ENCODE results near the gene RIMS4. TPM values are rescaled to one million over a fixed set of nuclear protein-coding genes. Genes with fewer than 3 reads are reported as not detected.

Gene RIMS4
- total RNA-seq, 1 experiment from 2014 or later: 16.3 TPM

DNA sequence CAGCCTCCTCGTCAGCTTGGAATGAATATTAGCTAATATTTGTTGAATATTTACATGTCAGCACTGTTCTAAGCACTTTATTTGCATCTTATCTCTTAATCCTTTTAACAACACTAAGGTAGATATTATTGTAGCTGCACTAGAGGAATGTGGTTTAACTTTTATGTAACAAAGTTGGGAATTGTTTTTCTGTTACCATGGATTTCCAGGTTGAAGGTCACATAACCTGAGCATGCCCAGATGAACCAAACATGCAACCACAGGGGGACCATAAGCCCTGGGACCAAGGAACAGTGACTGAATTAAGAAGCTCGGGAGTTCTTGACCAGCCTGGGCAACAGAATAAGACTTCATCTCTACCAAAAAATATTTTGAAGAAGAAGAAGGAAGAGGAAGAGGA, 46.1 kb upstream of the RIMS4 start:
- H2BK5ac ChIP-seq (ENCODE audit: insufficient read length, low read length): no peak overlapping the region
- H3K36me3 Mint-ChIP-seq (ENCODE audit: insufficient read depth in 1 of 3, low read depth in 3 of 3): 0 out of 7 replicates have a peak, but pooled peaks cover 0 to 5% (median 0%) of the 10 kb centered on the region in 3 experiments
- H3K23me2 ChIP-seq (ENCODE audit: insufficient read length, low read depth, low read length, poor library complexity, severe bottlenecking): no peaks in the 10 kb centered on the region
- H3K27me3 ChIP-seq (ENCODE audit: insufficient read depth, low read length): no peaks in the 10 kb centered on the region
- H2AK5ac ChIP-seq (ENCODE audit: insufficient read length, low read length): no peak overlapping the region
- H3T11ph ChIP-seq (ENCODE audit: low read length): no peak overlapping the region
- H3K27me3 Mint-ChIP-seq (ENCODE audit: low read depth): no peaks in the 10 kb centered on the region; the same call in 1 of the 2 replicates
- no peak overlapping the region for H3K27ac Mint-ChIP-seq
- H3K14ac ChIP-seq (ENCODE audit: insufficient read depth, low read length): no peak overlapping the region
- H2BK120ac ChIP-seq (ENCODE audit: low read depth, low read length, poor library complexity, severe bottlenecking): no peak overlapping the region
- H2BK12ac ChIP-seq (ENCODE audit: insufficient read length, low read depth, low read length): no peak overlapping the region
- H4K91ac ChIP-seq (ENCODE audit: insufficient read length, low read depth, low read length): no peak overlapping the region
- no peak overlapping the region for H3K18ac ChIP-seq (ENCODE audit: insufficient read length, low read depth, low read length)
- H3K4me3 Mint-ChIP-seq: no peak overlapping the region
- no peaks in the 10 kb centered on the region for H3K9me3 ChIP-seq (ENCODE audit: control insufficient read depth, low read depth, low read length)
- TF ChIP-seq, protein P1, sequence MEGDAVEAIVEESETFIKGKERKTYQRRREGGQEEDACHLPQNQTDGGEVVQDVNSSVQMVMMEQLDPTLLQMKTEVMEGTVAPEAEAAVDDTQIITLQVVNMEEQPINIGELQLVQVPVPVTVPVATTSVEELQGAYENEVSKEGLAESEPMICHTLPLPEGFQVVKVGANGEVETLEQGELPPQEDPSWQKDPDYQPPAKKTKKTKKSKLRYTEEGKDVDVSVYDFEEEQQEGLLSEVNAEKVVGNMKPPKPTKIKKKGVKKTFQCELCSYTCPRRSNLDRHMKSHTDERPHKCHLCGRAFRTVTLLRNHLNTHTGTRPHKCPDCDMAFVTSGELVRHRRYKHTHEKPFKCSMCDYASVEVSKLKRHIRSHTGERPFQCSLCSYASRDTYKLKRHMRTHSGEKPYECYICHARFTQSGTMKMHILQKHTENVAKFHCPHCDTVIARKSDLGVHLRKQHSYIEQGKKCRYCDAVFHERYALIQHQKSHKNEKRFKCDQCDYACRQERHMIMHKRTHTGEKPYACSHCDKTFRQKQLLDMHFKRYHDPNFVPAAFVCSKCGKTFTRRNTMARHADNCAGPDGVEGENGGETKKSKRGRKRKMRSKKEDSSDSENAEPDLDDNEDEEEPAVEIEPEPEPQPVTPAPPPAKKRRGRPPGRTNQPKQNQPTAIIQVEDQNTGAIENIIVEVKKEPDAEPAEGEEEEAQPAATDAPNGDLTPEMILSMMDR (conservative IDR thresholded peaks at IDR 0.05): no peak
- H3K4me1 Mint-ChIP-seq: peaks cover 9 to 11% of the 10 kb centered on the region in 2 experiments
- no peak overlapping the region for H2BK20ac ChIP-seq (ENCODE audit: low read depth, low read length, poor library complexity, severe bottlenecking)
- no peak overlapping the region for H2BK15ac ChIP-seq (ENCODE audit: low read depth, low read length)
- no peak for DNase-seq
- H4K20me1 ChIP-seq (ENCODE audit: control insufficient read depth, insufficient read depth, insufficient read length): no peaks in the 10 kb centered on the region
- no peak overlapping the region for H4K8ac ChIP-seq (replicated peaks; ENCODE audit: insufficient read length, low read depth, low read length)
- WGBS (ENCODE audit: extremely low coverage, insufficient read length, low lambda C conversion rate): no CpG with 5 or more reads among the region's 2 CpGs
- no peak overlapping the region for H3K4me2 ChIP-seq (ENCODE audit: insufficient read depth, insufficient read length, low read length)
- H3K4ac ChIP-seq (ENCODE audit: low read depth, low read length): no peak overlapping the region
- peaks cover 2 to 5% of the 10 kb centered on the region in 2 experiments; a peak in 2 of 5 replicates for H3K9me3 Mint-ChIP-seq
- H3K23ac ChIP-seq (ENCODE audit: insufficient read length, low read depth, low read length): no peak overlapping the region
- no peak overlapping the region for H4K5ac ChIP-seq (ENCODE audit: insufficient read length, low read depth, low read length)
- H3K79me2 ChIP-seq (ENCODE audit: insufficient read depth, low read length): no peaks in the 10 kb centered on the region
- H3K4me1 ChIP-seq (ENCODE audit: insufficient read depth, low read length): no peaks in the 10 kb centered on the region
- no peak overlapping the region for H3K56ac ChIP-seq (ENCODE audit: insufficient read length, low read depth, low read length)
- no peak overlapping the region for H3K9ac ChIP-seq (ENCODE audit: extremely low read depth, insufficient read length, low read length)
- no peak overlapping the region for H3K27ac ChIP-seq (ENCODE audit: insufficient read length, low read depth, low read length)
- H3K79me1 ChIP-seq (ENCODE audit: insufficient read depth, low read depth, low read length, poor library complexity, severe bottlenecking): no peaks in the 10 kb centered on the region
- no peak overlapping the region for H2AFZ ChIP-seq (ENCODE audit: low read length)

Data from H9 (cell line).